K562 (cell line): ENCODE measurements around the gene HEATR9. TPM values are rescaled to one million over a fixed set of nuclear protein-coding genes. Genes with fewer than 3 reads are reported as not detected.

Experiments used
- ATF1 ChIP-seq, 2 experiments: fragments of 450-650 bp in 1 of 2; IDR thresholded peaks; 2 replicates each; pipeline ENCODE4 v1.6.1; 2016; ENCODE audit warnings: missing compliant biosample characterization in 1 of 2, missing genetic modification characterization in 1 of 2
- BCOR ChIP-seq: fragments of 450-650 bp; IDR thresholded peaks from 2 replicates; pipeline ENCODE4 v1.6.1; 2016
- CAMTA2 ChIP-seq: fragments of 250-450 bp; sonication (Bioruptor Pico); conservative IDR thresholded peaks from 2 replicates; pipeline ENCODE4 v1.5.1; 2022
- DNMT1 ChIP-seq: fragments of 450-650 bp; IDR thresholded peaks from 2 replicates; pipeline ENCODE4 v1.6.1; 2016; ENCODE audit warnings: antibody characterized with exemption, mild to moderate bottlenecking
- E2F6 ChIP-seq, 2 experiments: IDR thresholded peaks; 2 replicates each; pipeline ENCODE4 v1.6.1; 2011; ENCODE audit warnings: borderline replicate concordance in 1 of 2, control low read depth in 1 of 2, low read depth in 1 of 2, low read length in 1 of 2, mild to moderate bottlenecking in 1 of 2, mixed read lengths in 1 of 2, moderate library complexity in 1 of 2; ENCODE audit not compliant: insufficient read depth in 1 of 2, insufficient read length in 1 of 2, poor library complexity in 1 of 2, severe bottlenecking in 1 of 2; ENCODE audit errors: extremely low read depth in 1 of 2
- ETV1 ChIP-seq: fragments of 450-650 bp; conservative IDR thresholded peaks from 2 replicates; pipeline ENCODE4 v1.6.1; 2016; ENCODE audit warnings: missing genetic modification characterization, control low read depth, low read depth, missing compliant biosample characterization
- GATAD2A ChIP-seq: fragments of 450-650 bp; IDR thresholded peaks from 2 replicates; pipeline ENCODE4 v1.6.1; 2017
- HES1 ChIP-seq: fragments of 450-650 bp; IDR thresholded peaks from 2 replicates; pipeline ENCODE4 v1.6.1; 2016; ENCODE audit warnings: low read depth, mild to moderate bottlenecking, moderate library complexity
- KLF10 ChIP-seq: fragments of 250-450 bp; sonication (Bioruptor Pico); IDR thresholded peaks from 2 replicates; pipeline ENCODE4 v1.6.1; 2021; ENCODE audit warnings: matching md5 sums
- MCM7 ChIP-seq, 2 experiments: fragments of 450-650 bp; IDR thresholded peaks; 2 replicates each; pipeline ENCODE4 v1.6.1; 2016 to 2018
- MITF ChIP-seq: IDR thresholded peaks from 2 replicates; pipeline ENCODE4 v1.6.1; 2014; ENCODE audit warnings: antibody characterized with exemption
- NCOA6 ChIP-seq: fragments of 450-650 bp; IDR thresholded peaks from 2 replicates; pipeline ENCODE4 v1.6.1; 2017; ENCODE audit warnings: mild to moderate bottlenecking
- NELFE ChIP-seq: IDR thresholded peaks from 2 replicates; pipeline ENCODE4 v1.6.1; 2011; ENCODE audit warnings: mild to moderate bottlenecking; ENCODE audit not compliant: insufficient read depth, insufficient read length
- NFIC ChIP-seq: fragments of 450-650 bp; IDR thresholded peaks from 2 replicates; pipeline ENCODE4 v1.6.1; 2017; ENCODE audit warnings: mild to moderate bottlenecking, inconsistent platforms
- PCBP1 ChIP-seq: fragments of 200-400 bp; formaldehyde crosslinking; IDR thresholded peaks from 2 replicates; pipeline ENCODE4 v1.6.1; 2018; ENCODE audit warnings: mild to moderate bottlenecking, low read depth, low read length; ENCODE audit not compliant: poor library complexity, severe bottlenecking
- STAT5A ChIP-seq: IDR thresholded peaks from 2 replicates; pipeline ENCODE4 v1.6.1; 2012; ENCODE audit warnings: low read length, inconsistent platforms, borderline replicate concordance
- TRIM25 ChIP-seq: fragments of 450-650 bp; IDR thresholded peaks from 2 replicates; pipeline ENCODE4 v1.7.0; 2016; ENCODE audit warnings: borderline replicate concordance
- ZBTB49 ChIP-seq: sonication (generic); formaldehyde crosslinking; IDR thresholded peaks from 2 replicates; pipeline ENCODE4 v1.8.0; 2022; ENCODE audit warnings: missing genetic modification reagents, mild to moderate bottlenecking, borderline replicate concordance
- ZFP1 ChIP-seq: fragments of 450-650 bp; formaldehyde crosslinking; IDR thresholded peaks from 2 replicates; pipeline ENCODE4 v1.4.0; 2020; ENCODE audit warnings: mild to moderate bottlenecking, mixed read lengths
- ZNF408 ChIP-seq: fragments of 250-450 bp; sonication (Bioruptor Pico); IDR thresholded peaks from 2 replicates; pipeline ENCODE4 v1.4.0; 2020; ENCODE audit warnings: low read depth, mild to moderate bottlenecking, moderate library complexity
- ZNF785 ChIP-seq: fragments of 250-450 bp; sonication (Bioruptor Pico); IDR thresholded peaks from 2 replicates; pipeline ENCODE4 v1.4.0; 2020; ENCODE audit warnings: mild to moderate bottlenecking
- polyA plus RNA-seq, 8 experiments: library from polyadenylated mRNA; depleted of rRNA in 4 of 8; stranded (reverse) in 5 of 8; unstranded in 3 of 8; fragments of >200 nt; fragmentation: Nextera tagmentation in 2 of 8; fragmentation: Illumina TruSeq in 1 of 8; extraction: Ambion mirVana in 2 of 8; extraction: Trizol in 1 of 8; gene quantifications; 2 replicates each; pipeline versions ENCODE4 v1.2.1 to v1.2.3, GENCODE V29; 2011 to 2014; ENCODE audit warnings: inconsistent platforms in 1 of 8, missing spikeins in 1 of 8
- total RNA-seq, 7 experiments: library from RNA; depleted of rRNA in 6 of 7; stranded (reverse); fragments of >200 nt in 6 of 7; fragmentation: Illumina TruSeq in 2 of 7; extraction: Trizol in 2 of 7; gene quantifications; 2 replicates each; pipeline versions ENCODE4 v1.2.1 to v1.2.3, GENCODE V29; 2011 to 2021; ENCODE audit warnings: low replicate concordance in 1 of 7

HEATR9 gene
- total and polyA plus RNA-seq, 9 of the 15 experiments (the other 6 are each of a cell fraction or from before 2014, with no cell fraction given): not detected

GRCh38 chr17:35808962-35809854 is 59.5 kb downstream of the HEATR9 start, which contains the start of gene TAF15 (continued):
- TF ChIP-seq DNMT1 (no peak), BCOR (peak; percentile 6; the same call in 1 of the 2 replicates), TRIM25 (no peak), GATAD2A (no peak), ZBTB49 (no peak), STAT5A (no peak), ZNF408 (CRISPR knock-in tag) (no peak), HES1 (no peak), E2F6 (IDR thresholded peaks at IDR 0.05; ENCODE audit: borderline replicate concordance in 1 of 2, extremely low read depth in 1 of 2, insufficient read depth in 1 of 2, insufficient read length in 1 of 2, low read depth in 1 of 2, low read length in 1 of 2, poor library complexity in 1 of 2, severe bottlenecking in 1 of 2) (peak; percentile 57 to 87), ETV1 (tag) (0 out of 2 replicates have a peak, but pooled peaks have one; percentile 46), KLF10 (CRISPR knock-in tag) (no peak), PCBP1 (peak; percentile 83), MITF (no peak), ZNF785 (CRISPR knock-in tag) (no peak), ATF1 (CRISPR knock-in tag; IDR thresholded peaks at IDR 0.05) (no peak), ATF1 (tag; IDR thresholded peaks at IDR 0.05) (peak; percentile 82), NELFE (no peak), ZFP1 (CRISPR knock-in tag) (no peak), NCOA6 (no peak), CAMTA2 (CRISPR knock-in tag) (no peak), MCM7 (IDR thresholded peaks at IDR 0.05) (no peak), NFIC (peak; percentile 65)
